Measurements from ENCODE around the gene COL19A1.
A peak's percentile ranks its signal among the peaks of the same experiment; 100 is the strongest.

COL19A1 gene

DNA sequence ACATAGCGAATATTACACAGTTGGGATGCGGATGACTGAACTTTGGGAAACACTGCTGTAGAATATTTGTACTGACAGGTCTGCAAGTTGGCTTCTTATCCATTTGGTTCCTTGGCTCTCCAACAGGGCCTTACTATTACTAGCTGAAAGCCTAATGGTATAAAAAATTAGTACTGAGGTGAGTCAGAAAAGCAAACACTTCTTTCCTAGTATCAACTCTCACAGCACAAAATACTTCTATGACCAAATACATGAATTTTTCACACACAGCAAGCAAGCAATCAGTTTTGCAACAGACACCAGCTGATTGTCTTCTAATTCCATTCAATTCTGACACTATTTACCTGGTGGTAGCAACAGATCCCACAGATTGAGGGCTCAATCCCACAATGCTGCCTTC, 268.2 kb downstream of the COL19A1 start:
- no peak for DNase-seq

DNA sequence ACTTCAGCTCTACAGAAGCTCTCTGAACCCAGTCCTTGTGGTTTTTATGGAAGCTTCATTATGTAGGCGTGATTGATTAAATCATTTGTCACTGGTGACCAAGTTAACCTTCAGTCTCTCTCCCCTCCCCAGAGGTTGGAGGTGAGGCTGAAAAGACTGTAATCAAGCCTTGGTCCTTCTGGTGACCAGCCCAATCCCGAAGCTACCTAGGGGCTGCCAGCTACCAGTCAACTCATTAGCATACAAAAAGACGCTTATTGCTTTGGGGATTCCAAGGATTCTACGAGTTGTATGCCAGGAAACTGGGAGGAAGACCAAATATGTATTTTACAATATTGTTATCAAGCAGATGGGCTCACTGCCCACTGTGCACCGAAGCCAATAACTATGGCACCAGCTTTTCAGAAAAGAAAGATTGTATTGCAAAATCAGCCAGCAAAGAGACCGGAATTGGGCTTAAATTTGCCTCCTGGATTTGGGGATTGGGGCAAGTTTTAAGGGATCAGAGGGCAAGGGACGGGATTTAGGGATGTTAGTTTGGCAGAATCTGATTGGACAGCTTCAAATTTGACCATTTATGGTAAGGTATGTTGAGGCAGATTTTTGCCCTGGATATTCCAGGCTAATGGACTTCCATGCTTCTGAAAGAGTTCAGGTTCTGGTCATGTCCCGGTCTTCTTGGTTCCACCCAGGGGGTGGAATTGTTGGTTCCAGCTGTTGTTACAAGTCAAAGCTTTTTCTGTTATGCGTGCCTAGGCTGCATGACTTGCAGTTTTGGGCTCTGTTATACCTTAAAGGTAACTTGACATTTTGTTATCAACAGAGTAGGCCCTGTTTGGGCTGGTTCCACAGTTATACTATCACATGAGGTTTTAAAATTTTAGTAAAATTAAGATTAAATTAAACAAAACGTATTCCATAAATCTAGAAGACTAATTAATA, 269.1 kb downstream of the COL19A1 start:
- DNase-seq, result no peak

DNA sequence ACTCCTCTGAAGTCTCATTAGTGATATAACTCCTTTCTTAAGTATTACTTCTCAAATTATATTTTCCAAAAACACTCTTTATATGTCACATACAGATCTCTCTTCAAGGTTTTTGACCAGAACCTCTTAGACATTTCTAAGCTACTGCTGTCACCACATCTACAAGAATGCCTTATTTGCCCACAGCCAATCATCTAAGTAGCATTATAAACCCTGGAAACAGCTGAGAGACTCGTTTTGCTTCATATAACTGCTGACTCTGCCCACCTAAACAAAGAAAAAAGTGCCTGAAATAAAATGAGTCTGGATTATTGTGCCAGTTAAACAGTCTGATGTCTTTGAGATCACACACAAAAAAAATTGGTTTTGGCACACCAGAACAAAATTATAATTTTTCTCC, 270.6 kb downstream of the COL19A1 start:
- no peak for DNase-seq

DNA sequence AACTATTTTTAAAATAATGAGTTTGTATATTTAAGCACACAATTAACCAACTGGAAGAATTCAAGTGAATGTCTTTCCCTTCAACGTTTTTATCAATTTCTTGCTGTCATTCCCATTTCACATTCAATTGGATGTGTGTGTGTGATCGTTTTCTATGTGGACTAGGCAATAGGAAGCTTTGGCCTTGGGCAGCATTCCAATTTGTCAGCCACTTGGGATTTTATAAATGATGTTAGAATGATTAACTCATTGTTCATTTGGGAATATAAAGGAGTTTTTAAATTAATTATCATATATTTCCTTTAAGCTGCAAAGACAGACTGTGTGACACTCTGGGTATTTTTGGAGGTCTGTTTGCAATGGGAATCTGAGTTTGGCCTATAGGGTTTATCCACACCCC, 274.1 kb downstream of the COL19A1 start:
- no peak for DNase-seq

DNA sequence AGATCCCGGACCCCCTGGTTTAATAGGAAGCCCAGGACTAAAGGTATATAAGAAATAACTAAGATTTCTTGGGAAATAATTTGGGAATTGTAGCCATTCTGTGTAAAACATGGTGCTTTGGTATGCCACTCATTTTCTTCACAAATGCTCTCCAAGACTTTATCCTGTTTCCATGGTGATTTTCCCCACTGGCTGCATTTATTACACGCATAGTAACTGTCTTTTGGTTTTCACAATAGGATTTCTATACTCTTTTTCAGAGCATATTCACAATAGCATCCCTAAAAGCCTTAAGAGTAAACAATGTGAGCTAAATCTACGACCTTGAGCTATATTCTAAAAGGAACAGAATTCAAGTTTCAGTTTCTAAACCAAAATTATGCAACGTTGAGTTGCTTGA, 275.7 kb downstream of the COL19A1 start:
- DNase-seq, result no peak

DNA sequence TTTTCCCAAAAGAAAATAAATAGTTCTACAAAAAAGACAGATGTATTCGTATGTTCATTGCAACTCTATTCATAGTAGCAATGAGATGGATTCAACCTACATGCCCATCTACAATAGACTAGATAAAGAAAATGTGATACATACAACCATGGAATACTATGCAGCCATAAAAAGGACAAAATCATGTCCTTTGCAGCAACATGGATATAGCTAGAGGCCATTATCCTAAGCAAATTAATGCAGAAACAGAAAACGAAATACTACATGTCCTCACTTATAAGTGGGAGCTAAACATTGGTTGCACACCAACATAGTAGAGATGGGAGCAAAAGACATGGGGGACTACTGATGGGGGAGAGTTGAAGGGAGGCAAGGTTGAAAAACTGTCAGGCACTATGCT, 278.8 kb downstream of the COL19A1 start:
- DNase-seq, result no peak

DNA sequence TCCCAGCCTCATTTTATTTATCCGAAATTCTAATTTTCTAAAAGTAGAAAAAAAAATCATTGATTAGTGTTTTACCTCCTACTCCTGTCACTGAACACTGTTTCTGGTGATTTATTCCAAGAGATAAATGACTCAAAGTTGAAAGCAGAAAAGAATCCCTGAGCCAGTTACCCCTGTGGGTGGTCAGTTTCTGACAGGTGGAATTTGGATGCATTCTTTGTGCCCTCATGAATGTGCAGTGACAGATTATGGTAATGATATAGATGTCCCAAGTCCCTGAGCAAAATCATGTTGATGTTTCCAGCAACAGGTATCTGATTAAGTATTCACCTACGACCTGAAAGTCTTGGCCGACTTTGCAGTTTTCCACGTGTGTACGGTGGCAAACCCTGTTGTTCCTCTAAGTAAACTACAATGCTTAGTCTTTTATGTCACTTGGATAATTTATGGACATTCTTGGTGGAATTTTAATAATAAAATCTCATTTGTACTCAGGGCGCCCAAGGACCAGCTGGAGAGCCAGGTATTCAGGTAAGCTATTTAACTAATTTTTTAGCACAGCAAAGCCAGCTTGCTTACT, 282.9 kb downstream of the COL19A1 start:
- no peak for DNase-seq

DNA sequence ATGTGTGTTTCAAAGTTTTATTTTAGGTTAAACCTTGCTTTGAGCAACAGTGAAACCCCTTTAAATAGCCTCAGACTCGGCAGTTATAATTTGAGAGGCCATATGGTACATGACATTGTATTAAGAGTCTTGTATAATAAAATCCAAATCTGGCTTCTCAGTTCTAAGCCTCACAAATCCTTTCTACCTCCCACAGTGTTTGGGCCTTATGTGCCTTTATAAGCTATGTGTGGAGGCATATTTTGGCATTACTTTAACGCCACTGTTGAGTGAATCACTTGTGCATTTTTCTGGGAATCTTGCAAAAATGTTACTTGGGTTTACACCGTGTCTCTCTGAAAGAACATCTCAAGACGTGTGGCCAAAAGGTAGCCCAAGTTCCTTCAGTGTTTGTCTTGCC, 284.2 kb downstream of the COL19A1 start:
- no peak for DNase-seq

DNA sequence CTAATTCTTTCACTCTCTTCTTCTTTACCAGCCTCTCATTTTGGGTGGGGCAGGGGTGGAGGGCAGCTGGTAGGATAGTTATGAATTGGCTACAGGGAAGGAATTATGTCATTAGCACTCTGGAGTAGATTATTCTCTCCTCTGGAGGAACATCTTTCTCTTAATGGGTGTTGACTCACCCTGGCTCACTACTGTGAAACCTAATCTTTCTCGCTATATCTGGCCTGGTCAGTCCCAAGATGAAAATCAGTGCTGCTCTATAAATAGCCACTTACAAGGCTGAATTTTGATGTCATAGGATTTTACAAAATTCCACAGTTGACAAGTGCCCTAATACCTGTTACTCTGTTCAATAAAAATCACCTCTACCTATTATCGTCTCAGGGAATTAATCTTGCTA, 285.3 kb downstream of the COL19A1 start:
- no peak for DNase-seq

DNA sequence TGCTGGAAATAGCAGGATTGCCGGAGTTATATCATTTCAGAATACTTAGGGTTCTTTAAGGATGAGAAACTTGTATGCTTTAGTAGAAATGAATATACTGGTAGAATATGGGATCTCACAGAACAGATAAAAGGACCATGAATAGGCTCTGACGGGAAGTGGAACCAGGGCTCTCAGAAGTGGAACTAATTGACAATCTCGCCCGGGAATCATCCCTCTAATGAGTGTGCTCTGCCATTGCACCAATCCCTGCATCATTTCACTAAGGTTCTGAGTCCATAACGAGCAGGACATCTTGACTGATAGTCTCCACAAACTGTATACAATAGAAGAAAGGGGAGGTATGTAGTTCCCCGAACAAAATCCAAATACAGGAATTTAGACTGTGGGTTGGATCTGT, 286.4 kb downstream of the COL19A1 start:
- DNase-seq, result no peak

DNA sequence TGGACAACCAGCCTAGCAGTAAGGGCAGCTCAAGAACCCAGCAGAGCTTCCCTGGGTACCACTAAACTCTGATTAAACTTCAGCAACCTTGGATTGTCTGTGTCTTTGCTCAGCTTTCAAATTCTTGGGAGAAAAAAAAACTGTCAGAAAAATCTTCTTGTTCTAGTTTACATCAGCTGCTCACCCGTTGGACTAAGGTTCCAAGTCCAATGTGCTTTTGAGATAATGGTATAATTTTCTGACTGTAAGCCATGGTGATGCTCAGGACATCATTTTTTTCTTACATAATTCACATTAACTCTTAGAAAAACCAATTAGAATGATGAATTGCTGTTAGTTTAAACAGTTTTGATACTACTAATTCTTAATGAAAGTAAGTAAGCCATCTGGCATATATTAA, 290.7 kb downstream of the COL19A1 start:
- no peak for DNase-seq

DNA sequence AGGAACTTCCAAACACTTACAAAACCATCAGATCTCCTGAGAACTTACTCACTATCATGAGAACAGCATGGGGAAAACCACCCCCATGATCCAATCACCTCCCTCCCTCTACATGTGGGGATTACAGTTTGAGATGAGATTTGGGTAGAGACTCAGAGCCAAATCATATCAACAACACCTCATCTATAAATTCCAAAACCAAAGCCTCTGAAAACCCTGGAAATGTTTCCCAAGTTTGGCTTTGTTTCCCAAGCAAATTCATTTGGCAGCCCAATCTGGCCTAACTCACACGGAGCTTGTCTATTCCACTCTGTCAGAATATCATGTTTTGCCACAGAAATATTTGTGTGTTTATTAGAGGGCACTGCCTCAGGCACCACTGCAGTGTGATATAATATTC, 293.9 kb downstream of the COL19A1 start:
- no peak for DNase-seq

DNA sequence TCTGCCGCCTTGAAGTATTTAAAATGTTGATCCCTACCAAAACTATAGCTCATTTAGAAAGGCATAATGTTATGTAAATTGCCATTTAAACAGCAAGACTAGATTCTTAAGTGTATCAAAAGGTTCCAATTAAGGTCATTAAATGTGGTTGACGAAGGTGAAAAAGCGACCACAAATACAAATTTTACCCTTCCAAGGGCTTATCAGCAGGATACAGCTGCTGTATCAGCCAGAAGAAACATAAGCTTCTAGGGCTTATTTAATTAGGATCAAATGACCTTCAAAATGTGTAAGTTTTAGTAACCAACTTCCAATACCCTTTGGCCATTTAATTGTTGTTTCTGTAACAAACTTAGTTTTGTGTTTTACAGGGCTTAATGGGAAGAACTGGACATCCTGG, 296.6 kb downstream of the COL19A1 start:
- DNase-seq, result no peak

DNA sequence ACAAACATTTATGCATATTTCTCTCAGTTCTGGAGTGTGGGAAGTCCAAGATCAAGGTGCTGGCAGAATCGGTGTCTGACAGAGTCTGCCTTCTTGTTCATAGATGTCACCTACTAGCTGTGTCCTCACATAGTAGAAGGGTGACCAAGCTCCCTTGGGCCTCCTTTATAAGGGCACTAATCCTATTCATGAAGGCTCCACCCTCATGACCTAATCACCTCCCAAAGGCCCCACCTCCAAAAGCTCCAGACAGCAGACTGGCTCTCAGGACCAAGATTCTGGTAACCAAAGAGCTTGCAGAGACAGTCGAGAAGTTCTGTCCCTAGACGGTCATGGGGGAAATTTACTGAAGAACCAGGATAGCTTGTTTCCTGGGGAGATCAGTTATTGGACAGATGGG, 297.4 kb downstream of the COL19A1 start:
- DNase-seq, result no peak

DNA sequence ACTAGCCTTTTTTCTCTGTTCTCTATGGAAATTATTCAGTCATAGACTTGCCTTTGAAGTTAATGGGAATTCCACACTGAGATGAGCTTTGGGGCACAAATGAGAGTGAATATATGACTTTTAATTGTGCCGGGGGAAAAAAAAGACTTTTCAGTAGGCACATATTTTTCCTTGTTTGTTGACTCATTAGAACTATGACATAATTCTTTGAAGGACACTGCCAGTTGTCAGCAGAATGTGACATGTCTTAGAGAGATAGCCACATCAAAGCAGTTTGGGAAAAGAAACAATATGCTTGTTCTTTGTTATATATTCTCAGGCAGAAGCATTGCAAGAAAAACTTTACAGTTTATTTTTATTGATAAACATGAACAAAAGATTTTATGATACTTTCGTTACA, 298.2 kb downstream of the COL19A1 start:
- DNase-seq, result no peak

DNA sequence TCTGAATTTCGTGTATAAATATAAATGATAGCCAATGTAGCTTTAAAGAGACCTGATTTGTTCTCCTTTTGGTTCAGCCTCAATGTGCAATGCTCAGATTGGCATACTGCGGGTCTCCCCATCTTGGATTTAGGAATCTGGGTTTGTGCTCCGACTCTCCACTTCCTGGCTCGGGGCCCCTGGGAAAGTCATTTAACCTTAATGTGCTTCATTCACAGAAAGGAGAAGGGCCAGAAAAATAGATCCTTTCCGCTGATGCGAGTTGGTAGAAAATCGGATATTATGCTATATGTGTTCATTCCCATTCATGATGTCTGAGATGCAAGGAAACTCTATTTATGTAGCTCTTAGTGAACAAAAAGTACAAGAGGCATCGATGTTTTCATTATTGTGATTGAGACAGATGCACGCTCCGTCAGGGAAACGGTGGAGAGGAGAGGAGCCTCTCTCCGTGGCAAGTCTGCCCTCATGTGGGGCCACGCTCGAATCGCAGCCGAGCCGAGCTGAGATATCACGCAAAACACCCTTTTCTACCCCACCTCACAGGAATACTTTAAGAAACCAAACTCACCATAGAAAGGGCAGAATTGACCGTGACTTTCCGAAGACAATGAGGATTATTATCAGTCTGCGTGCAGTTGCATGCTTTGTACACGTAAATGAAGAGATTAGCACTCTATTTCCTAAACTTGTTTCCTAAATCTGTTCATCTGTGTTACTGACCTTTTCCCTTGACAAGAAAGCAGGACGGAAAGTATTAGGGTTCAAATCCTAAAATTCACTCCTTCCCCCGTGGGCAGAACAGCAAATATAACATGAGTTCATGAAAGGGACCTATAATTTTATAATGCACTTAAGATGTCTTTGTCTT, 300.0 kb downstream of the COL19A1 start:
- DNase-seq, result peak; percentile 49

DNA sequence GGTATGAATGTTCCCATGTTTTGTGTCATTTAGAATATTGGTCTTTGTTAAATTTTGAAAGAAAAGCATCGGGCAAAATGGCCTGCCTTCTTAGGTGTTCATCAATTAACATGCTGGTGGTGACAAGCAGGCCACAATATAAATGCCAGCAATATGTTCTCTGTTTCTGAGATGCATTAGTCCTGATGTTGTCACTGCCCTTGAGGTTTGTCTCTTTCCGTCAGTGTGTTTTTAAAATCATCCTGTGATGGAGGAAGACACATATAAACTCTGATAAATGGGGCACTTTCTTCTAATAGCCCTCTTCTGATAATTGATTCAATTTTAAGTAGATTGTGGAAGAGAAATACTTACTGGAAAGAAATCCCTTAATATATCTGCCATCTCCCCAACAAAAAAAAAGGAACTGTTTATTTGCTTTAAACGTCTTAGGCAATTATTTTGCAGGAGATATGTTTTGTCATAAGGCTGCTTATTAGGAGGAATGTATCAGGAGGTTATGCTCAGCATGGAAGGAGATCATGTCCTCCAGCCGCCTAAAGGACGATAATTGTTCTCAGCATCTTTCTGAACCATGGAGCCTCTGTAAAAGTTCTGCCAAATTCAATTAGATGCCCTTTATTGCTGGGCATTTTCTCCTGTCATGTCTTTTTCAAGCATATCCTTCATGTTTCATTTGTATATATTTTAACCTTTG, 302.5 kb downstream of the COL19A1 start:
- DNase-seq, result no peak

DNA sequence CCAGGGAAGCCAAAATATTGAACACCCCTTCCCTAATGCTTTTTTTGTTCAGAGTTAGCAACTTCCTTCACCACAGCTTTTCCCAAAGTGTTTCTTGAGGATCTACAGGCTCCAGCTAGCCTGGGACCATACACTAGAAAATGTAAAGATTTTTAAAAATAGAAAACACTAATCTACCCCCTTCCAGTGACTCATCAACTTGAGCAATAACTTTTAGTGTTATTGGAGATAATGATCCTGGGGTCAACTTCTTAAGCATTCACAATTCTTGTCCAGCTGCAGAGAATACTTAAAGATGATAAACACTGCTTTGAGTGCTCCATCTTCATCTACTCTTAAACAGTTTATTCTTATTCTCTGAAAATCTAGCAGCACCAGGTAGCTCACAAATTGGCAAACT, 304.9 kb downstream of the COL19A1 start:
- DNase-seq, result no peak

DNA sequence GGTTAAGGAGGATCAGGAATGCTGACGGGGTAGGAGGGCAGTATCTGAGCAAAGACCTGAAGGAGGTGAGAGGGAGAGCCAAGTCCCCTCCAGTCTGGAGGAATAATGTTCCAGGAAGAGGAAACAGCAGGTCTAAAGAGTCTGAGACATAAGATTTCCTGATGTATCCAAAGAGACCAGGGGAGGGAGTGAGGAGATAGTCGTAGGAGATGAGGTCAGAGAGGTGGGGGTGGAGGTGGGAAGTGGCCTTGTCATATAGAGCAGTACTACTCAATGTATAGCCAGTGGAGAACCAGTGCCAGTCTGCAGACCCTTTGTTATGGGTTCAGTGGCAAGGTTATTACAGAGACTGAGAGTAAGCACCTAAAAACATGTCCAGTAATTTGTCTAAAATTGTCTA, 305.9 kb downstream of the COL19A1 start:
- no peak for DNase-seq

DNA sequence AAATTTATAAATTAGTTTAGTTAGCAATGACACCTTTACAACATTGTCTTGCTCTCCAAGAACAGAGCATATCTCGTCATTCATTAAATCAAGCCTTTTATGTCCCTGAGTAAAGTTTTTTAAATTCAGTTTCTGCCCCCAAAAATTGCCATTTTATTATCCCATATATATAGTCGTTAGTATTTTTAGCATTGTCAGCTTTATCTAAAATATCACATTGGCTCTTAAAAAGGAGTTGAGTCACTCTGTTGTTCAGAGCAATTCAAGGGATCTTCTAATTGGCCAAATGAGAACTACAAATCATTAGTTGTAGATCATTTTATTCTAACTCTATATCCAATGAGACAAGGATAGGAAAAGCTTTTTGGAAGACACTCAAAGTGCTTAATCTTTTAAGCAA, 309.4 kb downstream of the COL19A1 start:
- DNase-seq, result no peak

DNA sequence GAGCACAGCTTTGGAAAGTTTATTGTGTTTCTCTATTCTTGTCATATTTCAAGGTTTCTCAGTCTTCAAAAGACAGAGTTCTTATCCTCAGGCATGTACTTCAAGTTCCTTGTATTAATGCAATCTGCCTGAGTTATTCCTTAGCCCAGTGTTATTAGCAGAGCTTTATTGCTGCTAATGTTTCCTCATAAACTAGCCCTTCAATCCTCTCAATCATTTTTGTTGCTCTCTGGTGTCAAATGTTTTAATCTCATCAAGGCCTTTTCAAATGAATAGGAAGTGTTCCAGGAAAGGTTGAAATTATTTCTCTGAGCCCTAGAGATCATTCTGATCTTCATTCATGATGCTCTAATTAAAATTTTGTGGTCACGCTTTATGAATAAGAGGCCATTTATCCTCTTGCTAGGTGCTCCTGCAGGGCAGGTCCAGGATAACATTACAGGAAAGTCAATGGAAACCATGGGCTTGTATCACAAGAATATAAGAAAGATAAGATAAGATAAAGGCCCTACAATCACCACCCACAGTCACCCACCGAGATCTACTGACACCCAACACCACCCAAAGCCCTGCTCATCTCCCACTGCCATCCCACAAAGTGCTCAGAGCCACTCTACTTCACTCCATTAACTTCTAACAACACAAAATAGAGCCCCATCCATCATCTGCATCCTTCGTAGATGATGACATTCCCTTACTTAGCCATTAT, 310.6 kb downstream of the COL19A1 start:
- DNase-seq, result no peak

DNA sequence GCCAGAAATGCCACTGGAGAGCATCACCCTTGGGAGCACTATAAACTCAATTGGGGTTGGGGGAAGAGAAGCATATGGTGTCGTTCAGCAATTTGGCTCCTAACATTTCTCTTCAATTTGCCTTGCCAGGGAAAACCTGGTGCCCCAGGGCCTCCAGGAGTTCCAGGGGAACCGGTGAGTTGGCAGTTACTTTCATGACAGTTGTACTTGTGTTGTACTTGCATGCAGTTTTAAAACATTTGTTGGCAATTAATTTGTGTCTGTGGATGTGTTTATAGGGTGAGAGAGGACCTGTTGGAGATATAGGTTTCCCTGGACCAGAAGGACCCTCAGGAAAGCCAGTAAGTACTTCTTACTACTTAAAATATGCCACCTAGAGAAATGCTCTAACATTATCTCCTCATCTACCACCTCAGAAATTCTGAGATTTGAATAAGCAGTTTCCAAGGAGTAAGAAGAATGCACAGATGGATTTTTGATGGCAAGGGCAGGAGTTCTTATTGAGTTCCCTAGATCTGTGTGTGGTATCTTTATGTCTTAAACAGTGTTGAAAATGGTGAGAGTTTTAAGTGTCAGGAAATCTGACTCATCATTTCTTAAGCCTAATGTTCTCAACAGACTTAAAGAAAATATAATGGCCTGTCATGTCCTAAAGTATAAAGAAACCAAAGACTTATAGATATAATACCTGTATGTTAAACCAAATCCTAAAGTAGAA, 314.0 kb downstream of the COL19A1 start:
- peak; percentile 1 for DNase-seq

Data from activated CD4-positive, alpha-beta T cell treated with anti-CD3 and anti-CD28 coated beads, Interleukin-2, amount 50 U/mL, for 16 hours (primary cell).